ENCODE data around the gene CRYBA1.
"Not testable (repeated sequence)": the region's sequence is repeated elsewhere in the genome, so short reads cannot be mapped to it uniquely, and the experiment has no call there.

The CRYBA1 gene, protein sequence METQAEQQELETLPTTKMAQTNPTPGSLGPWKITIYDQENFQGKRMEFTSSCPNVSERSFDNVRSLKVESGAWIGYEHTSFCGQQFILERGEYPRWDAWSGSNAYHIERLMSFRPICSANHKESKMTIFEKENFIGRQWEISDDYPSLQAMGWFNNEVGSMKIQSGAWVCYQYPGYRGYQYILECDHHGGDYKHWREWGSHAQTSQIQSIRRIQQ

DNA sequence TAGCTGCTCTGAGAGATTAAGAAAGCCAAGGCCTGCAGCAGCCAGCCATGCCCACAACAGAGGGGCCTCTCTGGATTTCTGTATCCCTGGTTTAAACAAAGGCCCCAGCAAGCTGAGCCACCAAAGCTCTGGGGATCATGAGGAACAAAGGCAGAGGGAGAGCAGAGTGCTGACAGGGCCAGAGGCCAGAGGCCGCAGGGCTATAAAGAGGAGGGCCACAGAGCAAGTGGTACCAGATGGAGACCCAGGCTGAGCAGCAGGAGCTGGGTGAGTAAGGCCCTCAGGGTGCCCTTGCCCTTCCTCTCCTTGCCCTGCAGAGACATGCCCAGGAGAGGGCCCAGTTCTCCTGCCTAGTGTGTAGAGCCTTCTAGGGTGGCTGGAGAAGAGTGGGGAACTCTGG lies at the start of gene CRYBA1:
Gene CRYBA1, plus strand, starts transcription at position 232 of the 400 bp plus-strand sequence. Its CDS starts 5 bp downstream, at position 237.
- Histone ChIP-seq H3K36me3 (ENCODE audit: insufficient read depth, insufficient read length, low read length) (no peaks in the 10 kb centered on the region), H3K27me3 (ENCODE audit: insufficient read depth, insufficient read length) (no peaks in the 10 kb centered on the region), H3K4me3 (ENCODE audit: insufficient read length, low read depth) (no peak within 1 kb of the TSS), H3K9me3 (ENCODE audit: insufficient read depth, low read length) (no peaks in the 10 kb centered on the region), H3K9ac (ENCODE audit: insufficient read length, low read depth) (no peak within 1 kb of the TSS), H3K4me1 (ENCODE audit: insufficient read depth, insufficient read length) (no peaks in the 10 kb centered on the region)
- no peak for DNase-seq (ENCODE audit: low read depth, low spot score)
- TF ChIP-seq YY1 (IDR thresholded peaks at IDR 0.05; ENCODE audit: insufficient read depth, insufficient read length) (no peak), SUZ12 (IDR thresholded peaks at IDR 0.05; ENCODE audit: extremely low read depth, insufficient read depth, insufficient read length) (no peak), ZNF274 (IDR thresholded peaks at IDR 0.05; ENCODE audit: low read depth, low read length) (no peak)

DNA sequence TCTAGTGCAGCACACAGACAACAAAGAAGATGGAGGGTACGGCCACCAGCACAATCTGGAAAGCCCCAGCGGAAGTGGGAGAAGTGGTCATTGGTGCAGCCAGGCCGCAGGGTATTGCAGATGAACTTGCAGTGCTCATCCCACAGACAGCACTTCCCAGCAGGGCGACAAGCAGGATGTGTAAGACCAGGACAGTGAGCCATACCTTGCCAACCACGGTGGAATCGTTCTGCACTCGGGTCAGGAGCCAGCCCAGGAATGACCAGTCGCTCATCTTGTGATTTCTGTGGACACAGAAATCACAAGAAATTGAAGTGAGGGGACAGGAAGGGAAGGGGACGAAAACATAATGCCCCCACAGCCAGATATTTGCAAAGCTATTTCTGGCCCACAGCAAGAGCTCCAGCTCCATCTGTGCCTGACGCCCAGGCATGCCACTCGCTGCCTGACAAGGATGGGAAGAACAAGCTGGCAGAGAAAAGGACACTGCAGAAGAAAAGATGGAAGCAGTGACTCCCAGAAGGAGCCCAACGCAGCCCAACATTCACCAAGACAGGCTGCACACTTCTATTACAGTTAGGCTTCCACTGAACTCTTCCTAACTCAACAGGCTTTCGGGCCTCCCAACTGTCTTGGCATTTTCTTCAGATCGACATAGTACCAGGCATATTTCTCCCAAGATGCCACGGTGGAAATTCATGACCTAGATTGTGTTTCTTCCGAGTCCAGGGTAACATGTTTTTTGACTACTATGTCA lies 49.0 kb upstream of the CRYBA1 start:
- DNase-seq (ENCODE audit: low read depth, low spot score) = no peak
- Histone ChIP-seq H3K4me3 (ENCODE audit: insufficient read length, low read depth) (no peak overlapping the region), H3K27me3 (ENCODE audit: insufficient read depth, insufficient read length) (no peaks in the 10 kb centered on the region), H3K9ac (ENCODE audit: insufficient read length, low read depth) (no peak overlapping the region), H3K36me3 (ENCODE audit: insufficient read depth, insufficient read length, low read length) (no peaks in the 10 kb centered on the region), H3K4me1 (ENCODE audit: insufficient read depth, insufficient read length) (no peaks in the 10 kb centered on the region), H3K9me3 (ENCODE audit: insufficient read depth, low read length) (no peaks in the 10 kb centered on the region)
- no peak for TF ChIP-seq YY1 (IDR thresholded peaks at IDR 0.05; ENCODE audit: insufficient read depth, insufficient read length)

DNA sequence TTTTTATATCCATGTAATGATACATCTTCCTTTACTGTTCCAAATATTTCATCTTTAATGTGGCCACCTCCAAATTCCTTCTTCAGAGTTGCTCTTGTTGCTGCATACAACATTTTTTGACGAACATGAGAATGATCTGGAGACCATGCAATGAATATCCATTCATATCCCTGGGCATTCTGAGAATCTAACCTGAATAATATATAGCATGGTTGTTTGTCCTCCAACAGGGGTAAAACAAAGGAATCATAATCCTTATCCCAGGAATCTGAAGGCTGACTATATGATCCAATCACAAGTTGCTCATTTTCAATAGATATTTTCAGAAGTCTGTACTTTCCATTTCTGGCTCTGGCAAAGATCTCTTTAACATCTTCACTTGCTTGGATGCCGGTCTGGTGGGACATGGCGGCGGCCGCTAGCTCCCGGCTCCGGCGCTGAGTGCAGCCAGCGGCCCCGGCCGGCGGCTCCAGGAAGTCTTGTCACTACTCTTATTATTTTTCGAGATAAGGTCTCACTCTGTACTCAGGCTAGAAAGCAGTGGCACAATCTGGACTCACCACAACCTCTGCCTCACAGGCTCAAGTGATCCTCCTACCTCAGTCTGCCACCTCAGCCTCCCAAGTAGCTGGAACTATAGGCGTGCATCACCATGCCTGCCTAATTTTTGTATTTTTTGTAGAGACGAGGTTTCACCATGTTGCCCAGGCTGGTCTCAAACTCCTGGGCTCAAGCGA lies 42.4 kb upstream of the CRYBA1 start:
- H3K4me1 ChIP-seq (ENCODE audit: insufficient read depth, insufficient read length); H3K36me3 ChIP-seq (ENCODE audit: insufficient read depth, insufficient read length, low read length); H3K4me3 ChIP-seq (ENCODE audit: insufficient read length, low read depth); H3K9me3 ChIP-seq (ENCODE audit: insufficient read depth, low read length); H3K27me3 ChIP-seq (ENCODE audit: insufficient read depth, insufficient read length); DNase-seq (ENCODE audit: low read depth, low spot score); H3K9ac ChIP-seq (ENCODE audit: insufficient read length, low read depth): not testable (repeated sequence)

DNA sequence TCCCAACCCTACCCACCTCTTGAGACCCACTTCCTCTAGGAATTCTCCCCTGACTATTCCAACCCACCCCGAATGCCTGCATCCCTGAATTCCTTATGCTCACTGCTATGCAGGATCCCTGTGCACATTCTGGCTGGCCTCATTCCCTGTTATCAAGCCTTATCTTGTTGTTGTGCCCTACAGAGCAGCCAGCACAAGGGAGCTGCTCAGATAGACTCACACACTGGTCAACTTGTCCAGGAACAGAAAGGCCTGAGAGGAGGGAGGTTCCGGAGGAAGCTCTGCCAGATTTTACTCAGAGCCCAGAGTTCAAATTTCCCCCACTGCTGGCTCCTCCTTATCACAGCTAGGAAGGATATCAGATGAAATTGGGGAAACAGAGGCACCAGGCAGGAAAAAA lies 41.6 kb upstream of the CRYBA1 start:
- TF ChIP-seq SUZ12 (IDR thresholded peaks at IDR 0.05; ENCODE audit: extremely low read depth, insufficient read depth, insufficient read length) (no peak), YY1 (IDR thresholded peaks at IDR 0.05; ENCODE audit: insufficient read depth, insufficient read length) (no peak), ZNF274 (IDR thresholded peaks at IDR 0.05; ENCODE audit: low read depth, low read length) (no peak)
- Histone ChIP-seq H3K36me3 (ENCODE audit: insufficient read depth, insufficient read length, low read length) (no peaks in the 10 kb centered on the region), H3K4me1 (ENCODE audit: insufficient read depth, insufficient read length) (no peaks in the 10 kb centered on the region), H3K4me3 (ENCODE audit: insufficient read length, low read depth) (no peak overlapping the region), H3K27me3 (ENCODE audit: insufficient read depth, insufficient read length) (no peaks in the 10 kb centered on the region), H3K9ac (ENCODE audit: insufficient read length, low read depth) (no peak overlapping the region), H3K9me3 (ENCODE audit: insufficient read depth, low read length) (no peaks in the 10 kb centered on the region)
- DNase-seq (ENCODE audit: low read depth, low spot score) = no peak

DNA sequence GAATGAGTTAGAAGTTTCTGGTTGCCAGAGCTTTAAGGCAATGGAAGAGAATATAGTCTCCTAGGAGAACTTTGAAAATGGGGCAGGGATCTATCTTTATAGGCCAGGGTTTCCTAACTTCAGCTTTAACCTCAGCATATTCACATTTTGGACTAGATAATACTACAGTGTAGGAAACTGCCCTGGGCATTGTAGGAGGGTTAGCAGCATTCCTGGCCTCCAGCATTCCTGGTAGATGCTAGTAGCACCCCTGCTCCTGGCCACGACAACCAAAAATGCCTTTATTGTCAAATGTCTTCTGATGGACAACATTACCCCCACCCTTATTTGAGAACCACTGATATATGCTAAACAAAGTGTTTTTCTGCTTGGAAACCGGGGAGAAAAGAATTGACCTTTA lies 38.7 kb upstream of the CRYBA1 start:
- TF ChIP-seq SUZ12 (IDR thresholded peaks at IDR 0.05; ENCODE audit: extremely low read depth, insufficient read depth, insufficient read length) (no peak), ZNF274 (IDR thresholded peaks at IDR 0.05; ENCODE audit: low read depth, low read length) (no peak)
- H3K9ac ChIP-seq (ENCODE audit: insufficient read length, low read depth) = no peak overlapping the region
- no peaks in the 10 kb centered on the region for H3K27me3 ChIP-seq (ENCODE audit: insufficient read depth, insufficient read length)
- H3K4me1 ChIP-seq (ENCODE audit: insufficient read depth, insufficient read length) = no peaks in the 10 kb centered on the region
- no peaks in the 10 kb centered on the region for H3K9me3 ChIP-seq (ENCODE audit: insufficient read depth, low read length)
- no peaks in the 10 kb centered on the region for H3K36me3 ChIP-seq (ENCODE audit: insufficient read depth, insufficient read length, low read length)
- no peak for DNase-seq (ENCODE audit: low read depth, low spot score)
- H3K4me3 ChIP-seq (ENCODE audit: insufficient read length, low read depth) = no peak overlapping the region

DNA sequence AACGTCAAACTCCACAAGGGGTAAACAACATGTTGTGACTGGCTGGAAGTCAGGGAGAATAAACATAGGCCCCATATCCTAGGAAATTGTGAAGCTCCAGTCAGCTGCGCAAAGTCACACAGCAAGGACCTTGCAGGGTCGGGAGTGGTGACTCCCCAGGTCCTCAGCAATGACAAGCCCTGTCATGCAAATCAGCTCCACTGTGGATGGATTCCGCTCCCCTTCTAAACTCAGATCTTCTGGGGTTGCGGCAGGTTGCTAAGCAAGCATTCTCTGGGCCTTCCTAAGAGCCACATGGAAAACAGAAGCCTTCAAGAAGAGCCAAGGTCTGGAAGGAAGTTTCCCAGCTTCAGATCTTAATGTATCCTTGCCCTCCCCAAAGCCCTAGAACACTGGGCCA lies 37.6 kb upstream of the CRYBA1 start:
- no peaks in the 10 kb centered on the region for H3K9me3 ChIP-seq (ENCODE audit: insufficient read depth, low read length)
- no peak overlapping the region for H3K4me3 ChIP-seq (ENCODE audit: insufficient read length, low read depth)
- H3K27me3 ChIP-seq (ENCODE audit: insufficient read depth, insufficient read length) = no peaks in the 10 kb centered on the region
- TF ChIP-seq ZNF274 (IDR thresholded peaks at IDR 0.05; ENCODE audit: low read depth, low read length) (no peak), SUZ12 (IDR thresholded peaks at IDR 0.05; ENCODE audit: extremely low read depth, insufficient read depth, insufficient read length) (no peak), YY1 (IDR thresholded peaks at IDR 0.05; ENCODE audit: insufficient read depth, insufficient read length) (no peak)
- H3K36me3 ChIP-seq (ENCODE audit: insufficient read depth, insufficient read length, low read length) = no peaks in the 10 kb centered on the region
- no peak overlapping the region for H3K9ac ChIP-seq (ENCODE audit: insufficient read length, low read depth)
- no peaks in the 10 kb centered on the region for H3K4me1 ChIP-seq (ENCODE audit: insufficient read depth, insufficient read length)
- no peak for DNase-seq (ENCODE audit: low read depth, low spot score)

DNA sequence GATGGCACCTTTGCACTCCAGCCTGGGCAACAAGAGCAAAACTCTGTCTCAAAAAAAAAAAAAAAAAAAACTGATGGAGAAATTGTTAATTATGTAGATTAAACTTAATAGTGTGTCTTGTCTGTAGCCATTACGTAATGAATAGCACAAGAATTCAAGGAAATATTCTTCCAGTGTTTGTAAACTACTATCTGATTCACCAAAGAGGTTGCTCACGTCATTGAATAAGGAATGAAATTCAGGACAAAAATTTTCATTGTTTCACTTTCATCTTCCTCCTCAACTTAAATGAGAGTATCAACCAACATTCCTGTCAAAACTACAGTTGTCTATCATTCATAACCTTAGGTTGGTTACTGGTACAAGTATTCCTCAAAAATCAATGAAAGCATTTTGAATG lies 35.8 kb upstream of the CRYBA1 start:
- Histone ChIP-seq H3K9ac (ENCODE audit: insufficient read length, low read depth) (no peak overlapping the region), H3K27me3 (ENCODE audit: insufficient read depth, insufficient read length) (no peaks in the 10 kb centered on the region), H3K4me3 (ENCODE audit: insufficient read length, low read depth) (no peak overlapping the region), H3K36me3 (ENCODE audit: insufficient read depth, insufficient read length, low read length) (no peaks in the 10 kb centered on the region), H3K9me3 (ENCODE audit: insufficient read depth, low read length) (no peaks in the 10 kb centered on the region), H3K4me1 (ENCODE audit: insufficient read depth, insufficient read length) (no peaks in the 10 kb centered on the region)
- DNase-seq (ENCODE audit: low read depth, low spot score) = no peak
- TF ChIP-seq ZNF274 (IDR thresholded peaks at IDR 0.05; ENCODE audit: low read depth, low read length) (no peak), YY1 (IDR thresholded peaks at IDR 0.05; ENCODE audit: insufficient read depth, insufficient read length) (no peak), SUZ12 (IDR thresholded peaks at IDR 0.05; ENCODE audit: extremely low read depth, insufficient read depth, insufficient read length) (no peak)

All from NT2/D1 (cell line).